ENCODE measurements around the gene LAMB1.

DNA sequence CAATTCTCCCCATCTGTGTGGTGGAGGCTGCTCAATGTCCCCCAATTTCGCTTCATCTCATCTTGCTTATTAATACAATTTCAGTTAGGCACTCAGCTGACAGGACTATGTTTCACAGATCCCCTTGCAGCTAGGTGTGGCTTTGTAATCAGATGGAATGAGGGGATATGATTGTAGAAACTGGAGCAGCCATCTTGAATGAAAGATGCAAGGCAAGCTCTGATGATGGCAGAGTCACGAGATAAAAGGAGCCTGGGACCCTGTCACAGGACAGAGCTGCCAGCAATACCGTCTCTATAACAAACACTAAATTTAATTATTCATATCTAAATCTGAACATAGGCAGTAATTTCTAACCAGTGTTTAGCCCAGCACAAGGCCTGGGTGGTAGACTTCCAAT, 113.0 kb downstream of the LAMB1 start:
- no peak for TF ChIP-seq POLR2AphosphoS5 (IDR thresholded peaks at IDR 0.05)
- TF ChIP-seq, protein P1, sequence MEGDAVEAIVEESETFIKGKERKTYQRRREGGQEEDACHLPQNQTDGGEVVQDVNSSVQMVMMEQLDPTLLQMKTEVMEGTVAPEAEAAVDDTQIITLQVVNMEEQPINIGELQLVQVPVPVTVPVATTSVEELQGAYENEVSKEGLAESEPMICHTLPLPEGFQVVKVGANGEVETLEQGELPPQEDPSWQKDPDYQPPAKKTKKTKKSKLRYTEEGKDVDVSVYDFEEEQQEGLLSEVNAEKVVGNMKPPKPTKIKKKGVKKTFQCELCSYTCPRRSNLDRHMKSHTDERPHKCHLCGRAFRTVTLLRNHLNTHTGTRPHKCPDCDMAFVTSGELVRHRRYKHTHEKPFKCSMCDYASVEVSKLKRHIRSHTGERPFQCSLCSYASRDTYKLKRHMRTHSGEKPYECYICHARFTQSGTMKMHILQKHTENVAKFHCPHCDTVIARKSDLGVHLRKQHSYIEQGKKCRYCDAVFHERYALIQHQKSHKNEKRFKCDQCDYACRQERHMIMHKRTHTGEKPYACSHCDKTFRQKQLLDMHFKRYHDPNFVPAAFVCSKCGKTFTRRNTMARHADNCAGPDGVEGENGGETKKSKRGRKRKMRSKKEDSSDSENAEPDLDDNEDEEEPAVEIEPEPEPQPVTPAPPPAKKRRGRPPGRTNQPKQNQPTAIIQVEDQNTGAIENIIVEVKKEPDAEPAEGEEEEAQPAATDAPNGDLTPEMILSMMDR (IDR thresholded peaks at IDR 0.05), result no peak
- TF ChIP-seq POLR2A (IDR thresholded peaks at IDR 0.05), result no peak

Data from suprapubic skin (tissue), 4 donors.